ENCODE results near the gene CAPZB.
"Not testable (repeated sequence)": the region's sequence is repeated elsewhere in the genome, so short reads cannot be mapped to it uniquely, and the experiment has no call there.

CAPZB gene
- 141 to 181 reads per million in 2 experiments for total RNA-seq

DNA sequence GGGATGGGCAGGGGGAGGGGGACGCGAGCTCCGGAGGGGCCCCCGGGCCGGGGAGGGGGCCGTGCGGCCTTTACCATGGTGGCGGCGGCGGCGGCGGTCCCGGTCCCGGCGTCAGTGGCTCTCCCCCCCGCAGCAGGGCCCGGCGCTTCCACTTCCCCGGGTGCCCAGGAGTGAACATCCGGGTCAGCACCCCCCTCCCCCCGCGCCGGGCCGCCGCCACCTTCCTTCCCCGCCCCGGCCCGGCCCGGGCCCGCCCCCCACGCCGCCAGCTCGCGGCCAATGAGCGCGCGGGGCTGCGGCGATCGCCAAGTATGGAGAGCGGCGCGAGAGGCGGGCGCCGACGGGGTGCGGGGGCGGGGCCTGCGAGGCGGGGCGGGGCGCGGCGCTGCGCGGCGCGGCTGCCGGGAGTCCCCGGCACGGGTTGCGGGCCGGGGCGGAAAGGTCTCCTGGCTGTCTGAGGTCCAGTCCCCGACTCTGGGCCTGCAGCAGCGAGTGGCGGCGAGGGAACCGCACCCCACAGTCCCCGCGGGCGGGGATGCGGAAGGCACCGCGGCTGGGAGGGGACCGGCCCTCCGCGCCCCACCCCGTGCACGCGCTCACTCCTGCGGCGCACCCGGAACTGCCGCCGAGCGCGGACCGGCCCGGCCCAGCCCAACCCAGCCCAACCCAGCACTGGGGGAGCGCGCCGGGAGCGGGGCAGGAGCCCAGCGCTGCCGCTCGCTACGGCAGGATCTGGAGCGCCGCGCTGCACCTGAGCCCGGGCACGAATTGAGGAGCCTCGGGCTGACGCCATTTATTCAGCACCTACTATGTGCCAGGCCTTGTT is at the start of gene CAPZB:
TSS of gene CAPZB (minus strand) at position 178 of the 826 bp plus-strand sequence. CDS start at position 77, 101 bp downstream.
- DNase-seq (ENCODE audit: low read depth): peak; percentile 90

DNA sequence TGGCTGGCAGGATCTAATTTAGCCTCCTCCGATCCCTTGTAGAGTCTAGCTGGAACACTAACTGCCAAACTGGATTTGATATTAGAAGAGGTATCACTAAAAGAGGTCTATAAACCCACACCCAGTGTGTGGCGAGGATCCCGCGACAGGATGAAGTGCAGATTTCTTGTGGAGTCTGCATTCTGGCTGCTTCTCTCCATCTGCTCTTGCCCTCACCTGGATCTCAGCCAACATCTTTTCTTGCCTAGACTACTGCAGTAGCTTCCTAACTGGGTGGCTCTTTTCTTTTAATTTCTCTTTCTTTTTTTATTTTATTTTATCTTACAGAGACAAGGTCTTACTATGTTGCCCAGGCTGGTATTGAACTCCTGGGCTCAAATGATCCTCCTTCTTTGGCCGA is 48.9 kb upstream of the CAPZB start:
- no peak for DNase-seq (ENCODE audit: low read depth)

DNA sequence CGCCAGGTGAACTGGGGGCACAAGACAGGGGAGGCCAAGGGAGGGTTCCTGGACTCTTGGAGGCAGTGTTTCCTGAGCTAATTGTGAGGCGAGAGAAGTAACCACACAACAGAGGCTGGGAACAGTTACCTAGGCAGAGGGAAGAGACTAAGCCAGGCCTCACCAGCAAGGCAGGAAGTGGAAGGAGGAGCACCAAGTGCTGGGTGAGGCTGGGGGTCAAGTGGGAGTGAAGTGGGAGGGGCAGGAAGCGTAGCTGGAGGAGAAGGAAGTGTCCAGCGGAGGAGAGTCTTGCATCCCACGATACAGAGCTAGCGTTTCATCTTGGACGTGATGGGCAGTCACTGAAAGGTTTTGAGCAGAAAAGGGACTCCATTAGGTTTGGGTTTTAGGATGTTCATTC is 48.3 kb upstream of the CAPZB start:
- no peak for DNase-seq (ENCODE audit: low read depth)

DNA sequence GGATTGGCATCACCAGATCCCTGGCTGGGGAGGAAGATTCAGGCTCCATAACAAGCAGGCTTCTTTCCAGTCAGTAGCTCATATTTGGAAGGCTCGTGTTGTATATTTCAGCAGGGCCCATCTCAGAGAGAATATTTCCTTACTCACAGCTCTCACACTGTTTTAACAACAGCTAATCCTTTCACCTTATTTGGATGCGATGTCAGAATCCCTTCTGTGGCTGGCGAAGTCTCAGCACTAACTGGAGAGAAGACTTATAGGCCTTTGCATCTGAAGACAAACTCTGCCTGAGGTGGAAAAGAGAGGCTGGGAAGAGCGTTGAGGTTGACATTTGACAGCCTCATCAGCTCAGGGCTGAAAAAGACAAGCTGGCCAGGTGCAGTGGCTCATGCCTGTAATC is 47.2 kb upstream of the CAPZB start:
- no peak for DNase-seq (ENCODE audit: low read depth)

DNA sequence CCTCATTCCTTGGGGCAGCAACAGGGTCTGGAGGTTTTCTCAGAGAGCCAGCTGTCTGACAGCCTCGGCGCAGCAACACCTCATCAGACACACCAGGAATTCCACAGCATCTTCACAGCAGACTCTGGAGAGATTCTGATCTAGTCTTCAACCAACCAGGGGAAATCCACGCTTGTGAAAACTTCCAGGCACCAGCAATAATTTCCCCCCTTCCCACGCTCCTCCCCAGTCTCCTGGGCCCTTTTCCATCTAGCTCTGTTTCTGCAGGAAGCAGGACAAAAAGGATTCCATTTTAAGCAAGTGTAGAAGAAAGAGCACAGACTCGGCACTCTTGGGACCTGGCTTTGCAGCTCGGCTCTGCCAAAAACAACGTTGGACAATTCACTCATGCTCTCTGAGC is 44.3 kb upstream of the CAPZB start:
- no peak for DNase-seq (ENCODE audit: low read depth)

DNA sequence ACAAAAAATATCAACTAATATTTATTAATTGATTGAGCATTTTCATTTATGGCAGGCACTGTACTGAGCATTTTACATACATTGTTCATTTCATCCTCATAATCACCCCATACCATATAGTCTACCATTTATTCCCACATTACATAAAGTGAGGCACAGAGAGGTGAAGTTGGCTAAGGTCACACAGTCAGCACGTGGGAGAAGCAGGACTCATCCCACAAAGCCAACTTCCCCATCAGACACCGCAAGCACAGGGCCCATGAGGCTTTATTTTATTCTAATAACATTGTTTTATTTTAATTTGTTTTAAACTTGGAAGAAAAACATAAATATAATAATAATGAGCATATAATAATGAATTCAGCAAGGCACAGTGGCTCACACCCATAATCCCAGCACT is 43.1 kb upstream of the CAPZB start:
- no peak for DNase-seq (ENCODE audit: low read depth)

DNA sequence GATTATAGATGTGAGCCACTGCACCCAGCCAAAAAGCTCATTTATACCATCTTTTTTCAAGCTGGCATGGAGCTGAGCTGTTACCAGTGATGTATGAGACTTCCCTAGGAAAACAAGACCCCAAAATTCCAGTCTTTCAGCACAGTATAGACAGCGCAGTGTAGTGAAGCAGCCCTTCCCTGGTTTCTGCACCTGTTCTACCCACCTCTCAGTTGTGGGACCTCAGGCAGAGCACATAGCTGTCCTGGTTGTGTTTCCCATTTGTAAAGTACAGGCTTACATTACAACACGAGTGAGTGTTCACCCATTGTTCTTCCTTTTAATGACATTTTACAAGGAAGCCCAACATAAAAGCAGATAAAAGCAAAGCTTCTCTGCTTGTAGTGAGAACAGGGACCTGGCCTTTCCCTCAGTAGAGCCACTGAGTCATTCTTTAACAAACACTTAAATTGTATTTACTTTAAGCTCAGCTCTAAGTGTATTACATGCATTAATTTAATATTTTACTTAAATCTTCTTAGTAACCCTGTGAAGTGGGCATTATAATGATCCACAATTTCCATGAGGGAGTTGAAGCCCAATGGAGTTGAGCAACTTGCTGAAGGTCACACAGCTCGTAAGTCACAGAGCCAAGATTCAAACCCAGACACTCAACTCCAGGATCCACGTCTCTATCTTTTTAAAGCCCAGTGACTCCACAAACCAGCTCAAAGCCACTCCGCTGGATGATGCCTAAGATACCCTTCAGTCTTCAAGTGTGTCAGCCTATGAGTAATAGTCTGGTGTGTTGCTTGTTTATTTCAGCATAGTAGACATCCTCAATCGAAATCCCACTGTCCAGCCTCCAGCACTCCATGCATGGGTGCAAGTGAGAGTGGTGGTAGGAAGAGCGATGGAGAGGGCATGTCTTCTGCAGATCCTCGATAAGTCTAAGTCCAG is 40.5 kb upstream of the CAPZB start:
- DNase-seq (ENCODE audit: low read depth): no peak

DNA sequence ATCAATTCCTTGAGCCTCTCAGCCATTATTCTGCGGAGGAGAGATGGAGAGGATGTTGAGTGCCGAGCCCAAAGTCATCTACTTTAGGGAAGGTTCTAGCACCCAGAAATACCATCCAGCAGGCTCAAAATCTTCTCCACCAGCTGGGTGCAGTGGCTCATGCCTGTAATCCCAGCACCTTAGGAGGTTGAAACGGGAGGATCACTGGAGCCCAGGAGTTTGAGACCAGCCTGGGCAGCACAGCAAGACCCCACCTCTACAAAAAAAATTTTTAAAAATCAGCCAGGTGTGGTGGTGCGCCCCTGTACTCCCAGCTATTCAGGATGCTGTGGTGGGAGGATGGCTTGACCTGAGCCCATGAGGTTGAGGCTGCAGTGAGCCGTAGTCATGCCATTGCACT is 39.5 kb upstream of the CAPZB start:
- DNase-seq (ENCODE audit: low read depth): no peak

DNA sequence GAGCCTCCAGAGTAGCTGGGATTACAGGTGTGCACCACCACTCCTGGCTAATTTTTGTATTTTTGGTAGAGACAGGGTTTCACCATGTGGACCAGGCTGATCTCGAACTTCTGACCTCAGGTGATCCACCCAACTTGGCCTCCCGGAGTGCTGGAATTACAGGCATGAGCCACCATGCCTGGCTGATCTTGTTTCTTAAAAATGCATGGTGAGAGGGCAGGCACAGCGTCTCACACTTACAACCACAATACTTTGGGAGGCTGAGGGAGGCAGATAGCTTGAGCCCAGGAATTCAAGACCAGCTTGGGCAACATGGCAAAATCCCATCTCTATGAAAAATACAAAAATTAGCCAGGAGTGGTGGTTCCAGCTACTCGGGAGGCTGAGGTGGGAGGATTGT is 37.2 kb upstream of the CAPZB start:
- DNase-seq (ENCODE audit: low read depth): not testable (repeated sequence)

DNA sequence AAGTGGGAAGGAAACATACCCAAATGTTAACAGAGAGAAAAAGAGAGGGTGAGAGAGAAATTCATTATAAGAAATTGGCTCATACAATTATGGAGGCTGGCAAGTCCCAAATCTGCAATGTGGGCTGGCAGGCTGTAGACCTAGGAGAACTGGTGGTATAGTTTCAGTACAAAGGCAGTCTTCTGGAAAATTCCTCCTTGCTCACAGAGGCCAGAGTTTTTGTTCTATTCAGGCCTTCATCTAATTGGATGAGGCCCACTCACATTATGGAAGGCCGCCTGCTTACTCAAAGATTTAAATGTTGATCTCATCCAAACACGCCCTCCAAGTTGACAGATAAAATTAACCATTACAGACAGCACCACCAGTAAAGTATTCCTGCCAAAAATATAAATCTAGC is 36.1 kb upstream of the CAPZB start:
- no peak for DNase-seq (ENCODE audit: low read depth)

DNA sequence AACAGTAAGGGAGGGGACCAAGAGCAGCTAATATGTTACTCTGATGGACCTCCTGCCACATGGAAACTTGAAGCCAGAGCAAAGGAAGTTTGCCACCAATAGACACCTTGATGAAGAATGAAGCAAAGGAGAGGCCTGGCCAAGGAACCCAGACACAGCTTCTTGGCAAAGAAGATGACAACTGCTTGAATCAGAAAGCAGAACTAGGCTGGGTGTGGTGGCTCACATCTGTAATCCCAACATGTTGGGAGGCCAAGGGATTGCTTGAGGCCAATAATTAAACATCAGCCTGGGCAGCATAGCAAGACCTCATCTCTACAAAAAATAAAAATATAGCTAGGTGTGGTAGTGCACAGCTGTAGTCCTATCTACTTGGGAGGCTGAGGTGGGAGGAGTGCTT is 31.7 kb upstream of the CAPZB start:
- no peak for DNase-seq (ENCODE audit: low read depth)

DNA sequence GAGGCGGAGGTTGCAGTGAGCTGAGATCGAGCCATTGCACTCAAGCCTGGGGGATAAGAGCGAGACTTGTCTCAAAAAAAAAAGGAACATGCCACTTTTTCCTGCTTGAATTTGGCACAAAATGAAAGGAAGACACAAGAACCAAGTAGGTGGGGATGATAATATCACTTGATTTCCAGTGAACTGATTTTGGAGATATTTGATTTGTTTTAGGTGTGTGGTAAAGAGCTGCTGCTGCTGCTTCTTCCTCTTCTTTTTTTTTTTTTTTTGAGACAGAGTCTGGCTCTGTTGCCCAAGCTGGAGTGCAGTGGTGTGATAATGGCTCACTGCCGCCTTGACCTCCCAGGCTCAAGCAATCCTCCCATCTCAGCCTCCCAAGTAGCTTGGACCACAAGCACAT is 29.9 kb upstream of the CAPZB start:
- DNase-seq (ENCODE audit: low read depth): no peak

DNA sequence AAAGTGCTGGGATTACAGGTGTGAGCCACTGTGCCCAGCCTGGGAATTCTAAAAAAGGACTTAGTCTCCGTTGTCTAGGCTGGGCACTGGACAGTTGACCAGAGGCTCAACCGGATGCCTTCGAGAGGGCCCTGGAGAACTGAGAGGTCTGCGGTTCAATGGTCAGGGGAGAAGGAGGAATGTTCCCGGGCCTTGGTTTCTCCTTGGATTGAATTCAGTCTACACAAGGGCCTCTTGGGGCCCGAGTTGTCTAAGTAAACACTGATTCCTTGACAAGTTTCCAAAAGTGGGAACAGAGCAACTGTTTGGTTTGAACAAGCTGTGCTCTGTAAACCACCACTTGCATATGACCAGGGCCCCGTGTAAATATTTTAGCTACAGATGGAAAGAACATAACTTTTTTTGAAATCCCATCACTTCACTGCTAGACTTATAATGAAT is 29.1 kb upstream of the CAPZB start:
- no peak for DNase-seq (ENCODE audit: low read depth)

DNA sequence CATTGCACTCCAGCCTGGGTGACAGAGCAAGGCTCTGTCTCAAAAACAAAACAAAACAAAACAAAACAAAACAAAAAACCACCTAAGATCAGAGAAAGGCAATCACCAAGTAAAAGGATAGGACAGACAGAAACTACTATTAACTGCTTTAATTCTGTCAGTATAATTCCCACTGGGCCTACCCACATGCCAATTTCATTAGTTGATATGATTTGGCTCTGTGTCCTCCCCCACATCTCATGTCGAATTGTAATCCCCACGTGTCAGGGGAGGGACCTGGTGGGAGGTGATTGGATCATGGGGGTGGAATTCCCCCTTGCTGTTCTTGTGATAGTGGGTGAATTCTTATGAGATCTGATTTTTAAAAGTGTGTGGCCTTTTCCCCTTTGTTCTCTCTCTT is 27.2 kb upstream of the CAPZB start:
- no peak for DNase-seq (ENCODE audit: low read depth)

DNA sequence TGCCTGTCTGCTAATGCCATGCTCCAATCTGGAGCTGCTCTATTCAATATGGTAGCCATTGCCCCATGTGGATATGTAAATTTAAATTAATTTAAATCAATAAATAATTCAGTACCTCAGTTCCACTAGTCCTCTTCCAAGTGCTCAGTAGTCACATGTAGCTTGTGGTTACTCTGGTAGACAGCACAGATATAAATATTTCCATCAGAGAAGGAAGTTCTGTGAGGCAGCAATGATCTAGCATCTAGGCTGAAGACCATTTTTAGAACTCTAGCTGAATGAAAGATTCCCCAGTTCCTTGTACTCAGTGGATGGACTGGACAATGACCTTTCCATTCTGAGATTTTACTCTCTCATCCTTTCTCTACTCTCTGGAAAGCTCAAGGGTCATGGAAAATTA is 25.8 kb upstream of the CAPZB start:
- DNase-seq (ENCODE audit: low read depth): no peak

DNA sequence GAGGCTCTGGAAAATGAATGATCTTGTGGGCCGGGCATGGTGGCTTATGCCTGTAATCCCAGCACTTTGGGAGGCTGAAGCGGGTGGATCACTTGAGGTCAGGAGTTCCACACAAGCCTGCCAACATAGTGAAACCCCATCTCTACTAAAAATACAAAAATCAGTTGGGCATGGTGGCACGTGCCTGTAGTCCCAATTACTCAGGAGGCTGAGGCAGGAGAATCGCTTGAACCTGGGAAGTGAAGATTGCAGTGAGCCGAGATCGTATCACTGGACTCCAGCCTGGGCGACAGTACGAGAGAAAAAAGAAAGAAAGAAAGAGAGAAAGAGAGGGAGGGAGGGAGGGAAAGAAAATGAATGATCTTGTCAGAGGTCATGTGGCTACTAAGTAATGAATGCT is 24.3 kb upstream of the CAPZB start:
- DNase-seq (ENCODE audit: low read depth): not testable (repeated sequence)

DNA sequence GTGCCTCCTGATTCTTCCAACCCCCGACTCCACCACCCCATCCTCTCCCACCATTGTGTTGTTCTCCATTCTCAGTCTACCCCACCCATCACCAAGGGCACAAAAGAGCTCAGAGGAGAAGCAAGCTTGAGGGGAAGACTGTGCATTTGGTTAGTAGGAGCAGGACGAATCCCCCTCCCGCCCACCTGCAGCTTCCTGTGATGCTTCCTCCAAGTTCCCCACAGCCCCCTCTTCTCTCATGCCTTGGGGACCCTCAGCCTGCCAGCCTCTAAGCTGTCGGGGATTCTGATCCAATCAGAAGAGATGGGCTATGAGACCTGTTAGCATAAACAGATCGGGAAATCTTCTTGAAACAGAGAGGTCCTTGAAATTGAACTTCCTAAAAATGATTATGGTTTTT is 22.2 kb upstream of the CAPZB start:
- DNase-seq (ENCODE audit: low read depth): no peak

DNA sequence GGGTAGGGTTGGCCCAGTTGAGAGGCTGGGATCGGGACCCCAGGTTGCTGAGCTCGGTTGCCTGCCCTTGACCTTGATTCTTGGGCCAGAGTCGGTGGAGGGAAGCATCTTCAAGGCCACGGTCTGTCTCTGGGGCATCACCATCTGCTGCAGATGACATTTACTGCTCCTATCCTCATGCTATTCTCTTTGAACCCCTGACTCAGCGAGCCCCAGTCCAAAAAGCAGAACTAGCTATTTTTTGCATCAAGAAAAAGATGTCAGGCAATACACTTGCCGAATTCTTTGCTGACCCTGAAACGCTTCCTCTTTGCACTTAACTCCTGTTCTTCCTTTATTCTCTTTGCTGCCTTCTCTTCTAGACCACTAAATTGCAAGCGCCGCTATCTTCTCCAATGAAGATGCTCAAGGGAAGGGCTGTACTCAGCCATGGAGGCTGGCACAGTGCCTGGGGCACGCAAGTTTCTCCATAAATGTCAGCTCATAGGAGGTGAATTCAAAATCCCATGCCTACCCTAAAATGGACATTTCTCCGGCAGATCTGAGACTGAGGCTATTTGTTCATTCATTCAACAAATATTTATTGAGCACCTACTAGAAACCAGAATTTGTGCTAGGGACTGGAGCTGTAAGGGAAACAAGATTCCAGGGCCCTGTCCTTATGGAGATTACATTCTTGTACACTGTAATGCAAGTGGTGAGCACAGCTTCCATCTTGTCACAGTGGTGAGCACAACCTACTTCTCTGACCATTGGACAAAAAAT is 20.5 kb upstream of the CAPZB start:
- no peak for DNase-seq (ENCODE audit: low read depth)

DNA sequence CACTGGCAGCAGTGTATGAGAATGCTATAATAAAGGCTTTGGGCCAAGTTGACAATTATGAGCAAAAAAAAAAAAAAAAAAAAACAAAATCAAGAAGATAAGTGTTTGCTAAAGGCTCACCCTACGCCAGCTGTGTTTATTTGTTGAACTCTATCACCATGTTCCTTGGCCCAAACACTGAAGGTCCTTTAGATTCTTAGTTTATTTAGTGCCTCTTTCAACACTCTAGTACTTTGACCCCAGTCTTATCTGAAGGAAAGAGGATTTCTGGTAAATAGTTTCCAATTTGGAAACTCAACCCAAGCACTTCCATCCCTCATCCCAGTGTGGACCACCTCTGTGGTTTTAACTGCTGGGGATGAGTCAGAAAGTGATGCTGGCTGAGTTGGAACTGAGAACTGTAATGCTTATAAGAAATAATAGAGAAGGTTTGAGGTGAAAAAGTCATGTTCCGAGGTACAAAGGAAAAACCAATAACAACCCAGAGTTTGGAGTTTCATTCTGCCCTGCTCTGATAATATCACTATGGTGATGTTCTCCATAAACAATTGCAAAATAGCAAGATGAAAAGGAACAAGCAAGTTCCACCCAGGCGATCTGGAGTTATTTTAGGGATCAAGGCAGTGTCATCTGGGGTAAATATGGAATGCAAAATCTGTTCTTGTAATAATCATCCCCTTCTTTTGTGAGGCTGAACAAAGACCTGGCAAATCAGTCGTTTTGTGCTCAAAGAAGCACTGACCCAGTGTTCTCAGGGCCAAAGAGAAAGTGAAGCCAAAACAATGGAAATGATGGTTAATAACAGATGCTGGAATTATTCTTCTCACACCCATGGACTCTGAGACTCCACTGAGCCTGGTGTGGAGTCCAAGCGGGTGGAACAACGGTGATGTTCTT is 19.7 kb upstream of the CAPZB start:
- DNase-seq (ENCODE audit: low read depth): no peak

DNA sequence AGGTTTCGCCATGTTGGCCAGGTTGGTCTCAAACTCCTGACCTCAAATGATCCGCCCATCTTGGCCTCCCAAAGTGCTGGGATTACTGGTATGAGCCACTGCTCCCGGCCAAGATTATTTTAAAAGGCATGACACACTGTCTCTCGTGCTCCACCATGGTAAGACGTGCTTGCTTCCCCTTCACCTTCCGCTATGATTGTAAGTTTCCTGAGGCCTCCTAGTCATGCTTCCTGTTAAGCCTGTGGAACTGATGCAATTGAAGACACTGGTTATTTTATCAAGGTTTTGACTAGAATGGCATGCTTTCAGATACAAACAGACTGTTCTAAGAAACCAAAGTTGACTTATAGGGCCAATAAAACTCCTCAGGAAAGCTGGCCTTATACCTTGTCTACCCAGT is 16.9 kb upstream of the CAPZB start:
- DNase-seq (ENCODE audit: low read depth): not testable (repeated sequence)

DNA sequence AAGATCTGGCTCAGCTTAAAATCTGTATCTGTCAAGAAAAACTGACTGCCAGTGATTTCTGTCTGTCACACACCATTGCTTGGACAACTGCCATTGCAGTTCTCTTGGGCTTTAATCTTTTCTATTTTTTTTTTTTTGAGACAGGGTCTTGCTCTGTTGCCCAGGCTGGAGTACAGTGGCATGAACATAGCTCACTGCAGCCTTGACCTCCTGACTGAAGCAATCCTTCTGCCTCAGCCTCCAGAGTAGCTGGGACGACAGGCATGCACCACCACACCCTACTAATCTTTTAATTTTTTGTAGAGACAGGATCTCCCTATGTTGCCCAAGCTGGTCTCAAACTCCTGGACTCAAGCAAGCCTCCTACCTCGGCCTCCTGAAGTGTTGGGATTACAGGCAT is 14.5 kb upstream of the CAPZB start:
- DNase-seq (ENCODE audit: low read depth): not testable (repeated sequence)
